Neuron (in vitro differentiated cells): ENCODE measurements around the gene GPA33.
"Not testable (repeated sequence)": the region's sequence is repeated elsewhere in the genome, so short reads cannot be mapped to it uniquely, and the experiment has no call there.

Experiments
- H2AFZ ChIP-seq: one replicate; pipeline ENCODE4 v1.6.1; 2013; ENCODE audit warnings: low read depth, mild to moderate bottlenecking, inconsistent platforms, low read length, moderate library complexity
- H3K27me3 ChIP-seq: one replicate; pipeline ENCODE4 v1.6.1; 2013; ENCODE audit warnings: low read length; ENCODE audit not compliant: insufficient read depth
- H3K36me3 ChIP-seq: one replicate; pipeline ENCODE4 v1.6.1; 2013; ENCODE audit warnings: low read length; ENCODE audit not compliant: insufficient read depth
- H3K4me1 ChIP-seq: one replicate; pipeline ENCODE4 v1.6.1; 2013; ENCODE audit warnings: low read length; ENCODE audit not compliant: insufficient read depth
- H3K4me3 ChIP-seq: 2 replicates; pipeline ENCODE4 v1.5.1; 2013; ENCODE audit warnings: mild to moderate bottlenecking, low read length, moderate library complexity
- H3K9me3 ChIP-seq: one replicate; pipeline ENCODE4 v1.6.1; 2013; ENCODE audit warnings: low read length

Gene GPA33

GRCh38 chr1:167054946-167055630, 35.1 kb downstream of the GPA33 start:
- H3K27me3 ChIP-seq: no peaks in the 10 kb centered on the region
- H2AFZ ChIP-seq: no peak overlapping the region
- H3K4me1 ChIP-seq: peaks cover 13% of the 10 kb centered on the region
- H3K9me3 ChIP-seq: no peaks in the 10 kb centered on the region
- H3K4me3 ChIP-seq: no peak overlapping the region
- no peaks in the 10 kb centered on the region for H3K36me3 ChIP-seq

- Histone ChIP-seq H3K9me3 (no peaks in the 10 kb centered on the region), H2AFZ (no peak overlapping the region), H3K4me1 (peaks cover 13% of the 10 kb centered on the region), H3K27me3 (no peaks in the 10 kb centered on the region), H3K4me3 (no peak overlapping the region), H3K36me3 (no peaks in the 10 kb centered on the region)
Observed at GRCh38 chr1:167054531-167054930, 35.6 kb downstream of the GPA33 start.

GRCh38 chr1:167052389-167052788, 37.8 kb downstream of the GPA33 start:
- H3K9me3 ChIP-seq: no peaks in the 10 kb centered on the region
- no peaks in the 10 kb centered on the region for H3K27me3 ChIP-seq
- no peaks in the 10 kb centered on the region for H3K36me3 ChIP-seq
- H3K4me1 ChIP-seq: peaks cover 5% of the 10 kb centered on the region
- no peak overlapping the region for H2AFZ ChIP-seq
- H3K4me3 ChIP-seq: no peak overlapping the region

GRCh38 chr1:167051907-167052306, 38.3 kb downstream of the GPA33 start:
- Histone ChIP-seq H3K4me1 (peaks cover 2% of the 10 kb centered on the region), H3K27me3 (no peaks in the 10 kb centered on the region), H2AFZ (no peak overlapping the region), H3K4me3 (no peak overlapping the region), H3K36me3 (no peaks in the 10 kb centered on the region), H3K9me3 (no peaks in the 10 kb centered on the region)

GRCh38 chr1:167043752-167044488, 46.3 kb downstream of the GPA33 start:
- no peak overlapping the region for H3K4me3 ChIP-seq
- no peaks in the 10 kb centered on the region for H3K27me3 ChIP-seq
- H3K36me3 ChIP-seq: no peaks in the 10 kb centered on the region
- H3K4me1 ChIP-seq: no peaks in the 10 kb centered on the region
- H2AFZ ChIP-seq: no peak overlapping the region
- H3K9me3 ChIP-seq: no peaks in the 10 kb centered on the region

- H3K9me3 ChIP-seq: peaks cover 2% of the 10 kb centered on the region
- H3K36me3 ChIP-seq: no peaks in the 10 kb centered on the region
- H3K4me1 ChIP-seq: no peaks in the 10 kb centered on the region
- no peak overlapping the region for H3K4me3 ChIP-seq
- no peak overlapping the region for H2AFZ ChIP-seq
- no peaks in the 10 kb centered on the region for H3K27me3 ChIP-seq
Observed at GRCh38 chr1:167033646-167034045, 56.5 kb downstream of the GPA33 start.

GRCh38 chr1:167029553-167029952, 60.6 kb downstream of the GPA33 start:
- H3K36me3 ChIP-seq, H3K4me3 ChIP-seq, H3K9me3 ChIP-seq, H3K4me1 ChIP-seq, H2AFZ ChIP-seq, H3K27me3 ChIP-seq: not testable (repeated sequence)

- Histone ChIP-seq H3K4me3 (no peak overlapping the region), H3K9me3 (no peaks in the 10 kb centered on the region), H3K27me3 (no peaks in the 10 kb centered on the region), H2AFZ (no peak overlapping the region), H3K36me3 (no peaks in the 10 kb centered on the region), H3K4me1 (no peaks in the 10 kb centered on the region)
Observed at GRCh38 chr1:167022384-167022783, 67.8 kb downstream of the GPA33 start.

GRCh38 chr1:167016100-167016750, 74.0 kb downstream of the GPA33 start:
- Histone ChIP-seq H3K4me3 (no peak overlapping the region), H2AFZ (no peak overlapping the region), H3K4me1 (peaks cover 7% of the 10 kb centered on the region), H3K27me3 (no peaks in the 10 kb centered on the region), H3K9me3 (no peaks in the 10 kb centered on the region), H3K36me3 (no peaks in the 10 kb centered on the region)

- Histone ChIP-seq H2AFZ (peak overlapping the region; percentile 24), H3K9me3 (peaks cover 2% of the 10 kb centered on the region), H3K4me1 (peaks cover 7% of the 10 kb centered on the region), H3K4me3 (no peak overlapping the region), H3K36me3 (no peaks in the 10 kb centered on the region), H3K27me3 (no peaks in the 10 kb centered on the region)
Observed at GRCh38 chr1:167013108-167013929, 76.9 kb downstream of the GPA33 start.

GRCh38 chr1:167012570-167012969, 77.6 kb downstream of the GPA33 start:
- Histone ChIP-seq H3K27me3 (no peaks in the 10 kb centered on the region), H3K4me1 (peaks cover 7% of the 10 kb centered on the region)

GRCh38 chr1:167011560-167012191, 78.5 kb downstream of the GPA33 start:
- H3K4me3 ChIP-seq: no peak overlapping the region
- H2AFZ ChIP-seq: no peak overlapping the region
- peaks cover 2% of the 10 kb centered on the region for H3K9me3 ChIP-seq
- no peaks in the 10 kb centered on the region for H3K27me3 ChIP-seq
- peaks cover 7% of the 10 kb centered on the region for H3K4me1 ChIP-seq
- no peaks in the 10 kb centered on the region for H3K36me3 ChIP-seq

More at GRCh38 chr1:167012570-167012969, 77.6 kb downstream of the GPA33 start:
- Histone ChIP-seq H3K36me3 (no peaks in the 10 kb centered on the region), H3K4me3 (no peak overlapping the region), H3K9me3 (peaks cover 2% of the 10 kb centered on the region), H2AFZ (no peak overlapping the region)
